Endothelial cell of umbilical vein (primary cell): ENCODE results near the gene DNAJB1. TPM values are rescaled to one million over a fixed set of nuclear protein-coding genes. Genes with fewer than 3 reads are reported as not detected.

Experiments used
- BruUV-seq: library from RNA; stranded (reverse); fragments of 400-500 nt; replicated peaks from 2 replicates; lab custom pipeline; 2021; lab: Mats Ljungman, UMichigan
- CTCF ChIA-PET: fragments of 300-600, 350-600 bp; sonication (Branson Sonifier 250); formaldehyde crosslinking; loops from one replicate; lab custom pipeline; 2021; ENCODE audit warnings: antibody characterized with exemption, inconsistent platforms; lab: Charles Lee
- POLR2A ChIA-PET: fragments of 300-600, 350-600 bp; sonication (Branson Sonifier 250); formaldehyde crosslinking; loops from one replicate; lab custom pipeline; 2021; ENCODE audit warnings: antibody characterized with exemption, inconsistent platforms; lab: Charles Lee
- DNase-seq: peaks from one replicate; pipeline ENCODE4 v3.0.0-alpha.2; 2011; ENCODE audit warnings: low read depth, low spot score
- FAIRE-seq: peaks from 2 replicates; lab custom pipeline; 2011; peaks lifted over from hg19 to GRCh38; lab: Jason Lieb, UNC
- H2AFZ ChIP-seq: 2 replicates; pipeline ENCODE4 v1.6.0; 2012; ENCODE audit warnings: low read depth, low read length, control low read depth, inconsistent platforms
- H3K27ac ChIP-seq: 2 replicates; pipeline ENCODE4 v1.5.1; 2011; ENCODE audit warnings: low read depth, mild to moderate bottlenecking, control low read depth, low read length, moderate library complexity; ENCODE audit not compliant: insufficient read depth
- H3K27me3 ChIP-seq, 2 experiments: 2 replicates each; pipeline versions ENCODE4 v1.6.0 to v1.6.1; 2011; ENCODE audit warnings: low read length in 2 of 2, mixed read lengths in 1 of 2; ENCODE audit not compliant: control insufficient read depth in 2 of 2, insufficient read depth in 2 of 2
- H3K36me3 ChIP-seq, 2 experiments: 2 replicates in 1 of 2; 3 replicates in 1 of 2; pipeline ENCODE4 v1.5.1; 2011; ENCODE audit warnings: low read length in 2 of 2, mild to moderate bottlenecking in 1 of 2, moderate library complexity in 1 of 2; ENCODE audit not compliant: control insufficient read depth in 2 of 2, insufficient read depth in 2 of 2; ENCODE audit errors: extremely low read depth in 1 of 2
- H3K4me1 ChIP-seq: 3 replicates; pipeline ENCODE4 v1.5.1; 2011; ENCODE audit warnings: mild to moderate bottlenecking, low read length; ENCODE audit not compliant: control insufficient read depth, insufficient read depth; ENCODE audit errors: extremely low read depth
- H3K4me2 ChIP-seq: 2 replicates; pipeline ENCODE4 v1.6.1; 2011; ENCODE audit warnings: low read length, control low read depth, mixed read lengths; ENCODE audit not compliant: insufficient read depth
- H3K4me3 ChIP-seq, 3 experiments: fragments of 200-600 bp in 1 of 3; sonication (generic), shearing (Covaris generic) in 1 of 3; replicated peaks in 1 of 3; 2 replicates each; pipeline ENCODE4 v1.5.1; 2011 to 2016; ENCODE audit warnings: control low read depth in 3 of 3, low read length in 3 of 3, mild to moderate bottlenecking in 2 of 3, inconsistent platforms in 1 of 3, low read depth in 1 of 3, moderate library complexity in 1 of 3; ENCODE audit not compliant: insufficient read depth in 1 of 3
- H3K79me2 ChIP-seq: 2 replicates; pipeline ENCODE4 v1.6.0; 2012; ENCODE audit warnings: low read length, inconsistent platforms; ENCODE audit not compliant: control insufficient read depth, insufficient read depth
- H3K9ac ChIP-seq: replicated peaks from 2 replicates; pipeline ENCODE3; 2011; ENCODE audit warnings: low read length, control low read depth; ENCODE audit not compliant: insufficient read depth; ENCODE audit errors: extremely low read depth
- H3K9me1 ChIP-seq: replicated peaks from 3 replicates; pipeline ENCODE4 v1.6.0; 2011; ENCODE audit warnings: mild to moderate bottlenecking, low read length; ENCODE audit not compliant: control insufficient read depth, insufficient read depth; ENCODE audit errors: extremely low read depth
- H3K9me3 ChIP-seq: replicated peaks from 2 replicates; pipeline ENCODE4 v1.5.1; 2012; ENCODE audit warnings: low read length, inconsistent platforms; ENCODE audit not compliant: control insufficient read depth, insufficient read depth
- H4K20me1 ChIP-seq: replicated peaks from 2 replicates; pipeline ENCODE3; 2011; ENCODE audit warnings: mild to moderate bottlenecking, low read length; ENCODE audit not compliant: control insufficient read depth, insufficient read depth; ENCODE audit errors: extremely low read depth
- CTCF ChIP-seq, 2 donors: IDR thresholded peaks; 1 replicate in 1 of 2; 2 replicates in 1 of 2; pipeline ENCODE4 v1.5.1; 2011; ENCODE audit warnings: low read length in 2 of 2, mild to moderate bottlenecking in 2 of 2, moderate library complexity in 2 of 2, control low read depth in 1 of 2, inconsistent platforms in 1 of 2, low read depth in 1 of 2; ENCODE audit not compliant: insufficient read depth in 1 of 2; ENCODE audit errors: extremely low read depth in 1 of 2
- EZH2 ChIP-seq: IDR thresholded peaks from 2 replicates; pipeline ENCODE4 v1.6.1; 2012; ENCODE audit warnings: borderline replicate concordance, low read depth, mild to moderate bottlenecking, moderate library complexity, low read length, inconsistent platforms; ENCODE audit not compliant: severe bottlenecking
- FOS ChIP-seq: IDR thresholded peaks from 2 replicates; pipeline ENCODE4 v1.6.1; 2011; ENCODE audit warnings: mild to moderate bottlenecking, low read length, moderate library complexity, borderline replicate concordance; ENCODE audit not compliant: insufficient read depth
- GATA2 ChIP-seq: IDR thresholded peaks from 2 replicates; pipeline ENCODE4 v1.7.0; 2011; ENCODE audit warnings: low read depth, mild to moderate bottlenecking, moderate library complexity, mixed read lengths, low read length; ENCODE audit not compliant: insufficient read length, insufficient read depth
- JUN ChIP-seq: IDR thresholded peaks from 2 replicates; pipeline ENCODE4 v1.6.1; 2011; ENCODE audit warnings: borderline replicate concordance, low read depth; ENCODE audit not compliant: insufficient read length, insufficient read depth
- MYC ChIP-seq: IDR thresholded peaks from one replicate; pipeline ENCODE4 v1.6.1; 2011; ENCODE audit warnings: mild to moderate bottlenecking, low read depth, low read length
- POLR2A ChIP-seq: IDR thresholded peaks from 2 replicates; pipeline ENCODE4 v1.6.1; 2012; ENCODE audit warnings: low read depth, mild to moderate bottlenecking, control low read depth, low read length
- POLR2AphosphoS5 ChIP-seq: IDR thresholded peaks from 2 replicates; pipeline ENCODE4 v1.6.1; 2012; ENCODE audit warnings: low read depth, mild to moderate bottlenecking, control low read depth, low read length, moderate library complexity; ENCODE audit not compliant: insufficient read depth
- dilution Hi-C: fragments of 300-500 bp; cut with MboI; formaldehyde crosslinking; loops from one replicate; pipeline ENCODE4 v1.15.0; 2019; ENCODE audit warnings: low sequenced_read_pairs; ENCODE audit not compliant: extremely low pct_ligation_motif_present
- intact Hi-C: fragments of 100-400 bp; cut with micrococcal nuclease; formaldehyde crosslinking; loops from one replicate; pipeline ENCODE4 v1.10.0; 2022
- polyA plus RNA-seq, 4 experiments: library from polyadenylated mRNA; depleted of rRNA in 3 of 4; stranded (reverse) in 3 of 4; unstranded in 1 of 4; fragments of >200 nt; gene quantifications; 2 replicates each; pipeline versions ENCODE4 v1.2.1 to v1.2.3, GENCODE V29; 2011 to 2012; ENCODE audit warnings: missing spikeins in 1 of 4
- total RNA-seq: library from RNA; stranded (reverse); gene quantifications from 2 replicates; pipeline ENCODE4 v1.2.3, GENCODE V29; 2021
- TF ChIP-seq, protein P1 (sequence below): IDR thresholded peaks from 2 replicates; pipeline ENCODE4 v1.6.1; 2011; ENCODE audit not compliant: insufficient read depth, insufficient read length

The DNAJB1 gene
- total and polyA plus RNA-seq, 2 donors (not counting 3 experiments of a cell fraction or from before 2014, with no cell fraction given), result 58.6 to 59.8 TPM

- Histone ChIP-seq H3K27me3 (no peaks in the 10 kb centered on the region), H3K9me3 (no peaks in the 10 kb centered on the region), H2AFZ (no peak overlapping the region), H4K20me1 (no peaks in the 10 kb centered on the region), H3K9ac (no peak overlapping the region), H3K36me3 (no peaks in the 10 kb centered on the region), H3K4me3 (no peak overlapping the region), H3K27ac (no peak overlapping the region), H3K9me1 (no peaks in the 10 kb centered on the region), H3K79me2 (no peaks in the 10 kb centered on the region), H3K4me1 (no peaks in the 10 kb centered on the region), H3K4me2 (no peak overlapping the region)
- no peak for FAIRE-seq
- ChIA-PET POLR2A (no interaction called here), CTCF (interaction anchor here (0.6 to 1.2 kb wide), 4 partner anchors 20 to 804 kb away, joined by 3 to 8 read pairs (median 3); partner anchors contain the start of gene PTGER1)
- DNase-seq, result no peak
- dilution Hi-C loops, result no loop called here
- TF ChIP-seq CTCF (IDR thresholded peaks at IDR 0.05; ENCODE audit: extremely low read depth in 1 of 2, insufficient read depth in 1 of 2, low read depth in 1 of 2, low read length in 2 of 2) (no peak), JUN (no peak), POLR2A (no peak), FOS (no peak)
- intact Hi-C loops, result no loop called here
- BruUV-seq, result no TSS peak
These were observed 35.7 kb upstream of the DNAJB1 start for GRCh38 chr19:14553939-14554243.

GRCh38 chr19:14553042-14553938 is 35.1 kb upstream of the DNAJB1 start:
- intact Hi-C loops, result no loop called here
- Histone ChIP-seq H3K27ac (no peak overlapping the region), H2AFZ (no peak overlapping the region), H3K36me3 (no peaks in the 10 kb centered on the region), H3K79me2 (no peaks in the 10 kb centered on the region), H3K27me3 (no peaks in the 10 kb centered on the region), H3K4me2 (no peak overlapping the region), H3K9me3 (no peaks in the 10 kb centered on the region), H3K9me1 (no peaks in the 10 kb centered on the region), H4K20me1 (no peaks in the 10 kb centered on the region), H3K4me1 (no peaks in the 10 kb centered on the region), H3K9ac (no peak overlapping the region), H3K4me3 (no peak overlapping the region)
- dilution Hi-C loops, result no loop called here
- BruUV-seq, result no TSS peak
- ChIA-PET CTCF (interaction anchor here (0.6 to 1.2 kb wide), 2 partner anchors 78 to 804 kb away, joined by 3 read pairs; partner anchors contain the start of gene PTGER1), POLR2A (no interaction called here)
- no peak for TF ChIP-seq GATA2
- TF ChIP-seq POLR2AphosphoS5, result no peak
- TF ChIP-seq, protein P1, sequence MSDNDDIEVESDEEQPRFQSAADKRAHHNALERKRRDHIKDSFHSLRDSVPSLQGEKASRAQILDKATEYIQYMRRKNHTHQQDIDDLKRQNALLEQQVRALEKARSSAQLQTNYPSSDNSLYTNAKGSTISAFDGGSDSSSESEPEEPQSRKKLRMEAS, result no peak
- TF ChIP-seq MYC, result no peak
- TF ChIP-seq FOS, result no peak
- no peak for TF ChIP-seq POLR2A
- no peak for TF ChIP-seq JUN
- no peak for TF ChIP-seq EZH2
- TF ChIP-seq CTCF (IDR thresholded peaks at IDR 0.05; ENCODE audit: extremely low read depth in 1 of 2, insufficient read depth in 1 of 2, low read depth in 1 of 2, low read length in 2 of 2), result no peak
- FAIRE-seq (no peak), DNase-seq (no peak)
